HUES64 (cell line): Measurements from ENCODE around the gene EPB41L4A.

Experiments
- H3K27ac ChIP-seq: 2 replicates; pipeline ENCODE4 v1.7.0; 2013; ENCODE audit warnings: low read depth, low read length, inconsistent platforms
- H3K27me3 ChIP-seq: 2 replicates; pipeline ENCODE4 v1.6.1; 2013; ENCODE audit warnings: mild to moderate bottlenecking, low read length; ENCODE audit not compliant: insufficient read depth
- H3K36me3 ChIP-seq: 2 replicates; pipeline ENCODE4 v1.6.1; 2013; ENCODE audit warnings: mild to moderate bottlenecking, low read length; ENCODE audit not compliant: insufficient read depth
- H3K4me1 ChIP-seq: 2 replicates; pipeline ENCODE4 v1.6.1; 2013; ENCODE audit warnings: mild to moderate bottlenecking, low read length, moderate library complexity; ENCODE audit not compliant: insufficient read depth
- H3K4me3 ChIP-seq: 2 replicates; pipeline ENCODE4 v1.5.1; 2013; ENCODE audit warnings: mild to moderate bottlenecking, low read length, moderate library complexity
- H3K9ac ChIP-seq: 2 replicates; pipeline ENCODE4 v1.6.1; 2013; ENCODE audit warnings: mild to moderate bottlenecking, low read depth, low read length
- H3K9me3 ChIP-seq: 2 replicates; pipeline ENCODE4 v1.6.1; 2013; ENCODE audit warnings: low read depth, low read length; ENCODE audit not compliant: insufficient read depth
- WGBS: fragments of 150-250, 120-280 bp; methylation state at CpG from one replicate; pipeline ENCODE4 v1.1.7; 2013; ENCODE audit warnings: missing lambda C conversion rate; 5-methylcytosine and 5-hydroxymethylcytosine counted together

Gene EPB41L4A

GRCh38 chr5:112333331-112333781, 85.7 kb downstream of the EPB41L4A start:
- 50% methylated on average over 5 of the region's 5 CpGs for WGBS
- Histone ChIP-seq H3K27ac (peak overlapping the region; percentile 26; the same call in 1 of the 2 replicates), H3K9me3 (no peaks in the 10 kb centered on the region), H3K9ac (no peak overlapping the region), H3K4me3 (no peak overlapping the region), H3K27me3 (no peaks in the 10 kb centered on the region), H3K4me1 (peaks cover 29% of the 10 kb centered on the region), H3K36me3 (no peaks in the 10 kb centered on the region)

- 89% methylated on average over 2 of the region's 2 CpGs for WGBS
- H3K27me3 ChIP-seq: no peaks in the 10 kb centered on the region
- H3K27ac ChIP-seq: no peak overlapping the region
These were observed 87.2 kb downstream of the EPB41L4A start for GRCh38 chr5:112331892-112332291.

DNA sequence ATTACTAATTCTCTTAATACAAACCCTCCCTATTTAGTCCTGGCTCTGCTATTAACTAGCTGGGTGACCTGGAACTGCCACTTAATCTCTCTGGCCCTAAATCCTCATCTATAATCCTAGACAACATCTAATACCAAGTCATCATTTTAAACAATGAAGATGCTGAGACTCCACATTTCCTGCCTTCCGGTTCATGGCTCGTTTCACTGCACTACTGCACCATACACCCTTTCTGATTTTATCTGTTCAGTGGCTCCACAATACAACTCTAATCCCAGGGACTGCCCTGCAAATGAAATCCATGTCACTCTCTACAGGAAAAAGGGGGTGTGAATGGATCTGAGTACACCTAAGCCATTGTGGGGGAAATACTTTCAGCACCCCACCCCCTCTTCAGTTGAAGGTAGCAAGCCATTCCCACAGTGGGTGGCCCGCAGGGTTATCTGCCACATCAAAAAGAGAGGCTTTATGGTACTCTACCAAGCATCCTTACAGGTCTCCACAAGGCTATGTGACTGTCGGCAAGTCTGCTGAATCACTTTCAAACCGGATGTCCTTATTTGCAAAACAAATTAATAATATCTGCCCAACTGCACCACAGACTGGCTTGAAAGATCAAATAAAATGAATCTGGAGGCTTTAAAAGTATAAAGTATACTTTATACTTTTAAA, 89.5 kb downstream of the EPB41L4A start:
- peaks cover 29% of the 10 kb centered on the region for H3K4me1 ChIP-seq
- H3K27ac ChIP-seq: no peak overlapping the region
- WGBS: 64% methylated on average over 5 of the region's 5 CpGs
- H3K36me3 ChIP-seq: no peaks in the 10 kb centered on the region
- no peak overlapping the region for H3K4me3 ChIP-seq
- no peaks in the 10 kb centered on the region for H3K27me3 ChIP-seq
- H3K9ac ChIP-seq: no peak overlapping the region
- no peaks in the 10 kb centered on the region for H3K9me3 ChIP-seq

More at GRCh38 chr5:112331892-112332291, 87.2 kb downstream of the EPB41L4A start:
- Histone ChIP-seq H3K9me3 (no peaks in the 10 kb centered on the region), H3K4me1 (peaks cover 29% of the 10 kb centered on the region), H3K4me3 (no peak overlapping the region), H3K9ac (no peak overlapping the region), H3K36me3 (no peaks in the 10 kb centered on the region)

GRCh38 chr5:112323166-112323565, 95.9 kb downstream of the EPB41L4A start:
- Histone ChIP-seq H3K27ac (no peak overlapping the region), H3K27me3 (no peaks in the 10 kb centered on the region), H3K9ac (no peak overlapping the region), H3K9me3 (no peaks in the 10 kb centered on the region), H3K36me3 (no peaks in the 10 kb centered on the region), H3K4me3 (no peak overlapping the region), H3K4me1 (no peaks in the 10 kb centered on the region)

- Histone ChIP-seq H3K4me3 (no peak overlapping the region), H3K4me1 (0 out of 2 replicates have a peak, but pooled peaks cover 3% of the 10 kb centered on the region), H3K36me3 (no peaks in the 10 kb centered on the region), H3K9me3 (no peaks in the 10 kb centered on the region), H3K27ac (no peak overlapping the region), H3K9ac (no peak overlapping the region), H3K27me3 (no peaks in the 10 kb centered on the region)
- WGBS: 89% methylated on average over 3 of the region's 3 CpGs
These were observed 98.7 kb downstream of the EPB41L4A start for GRCh38 chr5:112320408-112320807.

- Histone ChIP-seq H3K4me1 (0 out of 2 replicates have a peak, but pooled peaks cover 3% of the 10 kb centered on the region), H3K27me3 (no peaks in the 10 kb centered on the region), H3K27ac (no peak overlapping the region), H3K36me3 (no peaks in the 10 kb centered on the region), H3K4me3 (no peak overlapping the region), H3K9ac (no peak overlapping the region), H3K9me3 (no peaks in the 10 kb centered on the region)
- 92% methylated on average over 2 of the region's 2 CpGs for WGBS
These were observed 100.7 kb downstream of the EPB41L4A start for GRCh38 chr5:112318346-112318745.

- H3K9me3 ChIP-seq: no peaks in the 10 kb centered on the region
- 97% methylated on average over 1 of the region's 1 CpG for WGBS
These were observed 101.2 kb downstream of the EPB41L4A start for GRCh38 chr5:112317866-112318265.

GRCh38 chr5:112316731-112317130, 102.3 kb downstream of the EPB41L4A start:
- no peak overlapping the region for H3K9ac ChIP-seq
- 93% methylated on average over 1 of the region's 2 CpGs for WGBS
- H3K4me1 ChIP-seq: 0 out of 2 replicates have a peak, but pooled peaks cover 3% of the 10 kb centered on the region
- no peaks in the 10 kb centered on the region for H3K9me3 ChIP-seq
- H3K27me3 ChIP-seq: no peaks in the 10 kb centered on the region
- no peak overlapping the region for H3K4me3 ChIP-seq
- H3K27ac ChIP-seq: no peak overlapping the region
- no peaks in the 10 kb centered on the region for H3K36me3 ChIP-seq

More at GRCh38 chr5:112317866-112318265, 101.2 kb downstream of the EPB41L4A start:
- no peak overlapping the region for H3K27ac ChIP-seq
- no peak overlapping the region for H3K4me3 ChIP-seq
- H3K36me3 ChIP-seq: no peaks in the 10 kb centered on the region
- H3K27me3 ChIP-seq: no peaks in the 10 kb centered on the region
- 0 out of 2 replicates have a peak, but pooled peaks cover 3% of the 10 kb centered on the region for H3K4me1 ChIP-seq
- H3K9ac ChIP-seq: no peak overlapping the region

- Histone ChIP-seq H3K4me3 (no peak overlapping the region), H3K36me3 (no peaks in the 10 kb centered on the region), H3K4me1 (0 out of 2 replicates have a peak, but pooled peaks cover 3% of the 10 kb centered on the region), H3K27ac (no peak overlapping the region), H3K9me3 (no peaks in the 10 kb centered on the region), H3K9ac (no peak overlapping the region), H3K27me3 (no peaks in the 10 kb centered on the region)
- 95% methylated on average over 2 of the region's 2 CpGs for WGBS
These were observed 103.1 kb downstream of the EPB41L4A start for GRCh38 chr5:112316006-112316405.

GRCh38 chr5:112312295-112313275, 106.5 kb downstream of the EPB41L4A start:
- H3K9me3 ChIP-seq: no peaks in the 10 kb centered on the region
- WGBS: 90% methylated on average over 4 of the region's 4 CpGs
- H3K27ac ChIP-seq: no peak overlapping the region
- 0 out of 2 replicates have a peak, but pooled peaks cover 3% of the 10 kb centered on the region for H3K4me1 ChIP-seq
- H3K36me3 ChIP-seq: no peaks in the 10 kb centered on the region
- no peaks in the 10 kb centered on the region for H3K27me3 ChIP-seq
- H3K9ac ChIP-seq: no peak overlapping the region
- H3K4me3 ChIP-seq: no peak overlapping the region

- H3K27me3 ChIP-seq: no peaks in the 10 kb centered on the region
- no peaks in the 10 kb centered on the region for H3K36me3 ChIP-seq
- WGBS: 94% methylated on average over 1 of the region's 1 CpG
- no peak overlapping the region for H3K4me3 ChIP-seq
- 0 out of 2 replicates have a peak, but pooled peaks cover under 1% of the 10 kb centered on the region for H3K4me1 ChIP-seq
- no peak overlapping the region for H3K27ac ChIP-seq
- no peak overlapping the region for H3K9ac ChIP-seq
- no peaks in the 10 kb centered on the region for H3K9me3 ChIP-seq
These were observed 108.3 kb downstream of the EPB41L4A start for GRCh38 chr5:112310746-112311145.
